Kidney glomerular epithelial cell (primary cell): Measurements from ENCODE around the gene SEPTIN1.
"Not testable (repeated sequence)": the region's sequence is repeated elsewhere in the genome, so short reads cannot be mapped to it uniquely, and the experiment has no call there.

ENCODE experiments used
- DNase-seq: peaks from one replicate; lab custom pipeline; 2025; lab: John Stamatoyannopoulos, UW

SEPTIN1 gene

DNA sequence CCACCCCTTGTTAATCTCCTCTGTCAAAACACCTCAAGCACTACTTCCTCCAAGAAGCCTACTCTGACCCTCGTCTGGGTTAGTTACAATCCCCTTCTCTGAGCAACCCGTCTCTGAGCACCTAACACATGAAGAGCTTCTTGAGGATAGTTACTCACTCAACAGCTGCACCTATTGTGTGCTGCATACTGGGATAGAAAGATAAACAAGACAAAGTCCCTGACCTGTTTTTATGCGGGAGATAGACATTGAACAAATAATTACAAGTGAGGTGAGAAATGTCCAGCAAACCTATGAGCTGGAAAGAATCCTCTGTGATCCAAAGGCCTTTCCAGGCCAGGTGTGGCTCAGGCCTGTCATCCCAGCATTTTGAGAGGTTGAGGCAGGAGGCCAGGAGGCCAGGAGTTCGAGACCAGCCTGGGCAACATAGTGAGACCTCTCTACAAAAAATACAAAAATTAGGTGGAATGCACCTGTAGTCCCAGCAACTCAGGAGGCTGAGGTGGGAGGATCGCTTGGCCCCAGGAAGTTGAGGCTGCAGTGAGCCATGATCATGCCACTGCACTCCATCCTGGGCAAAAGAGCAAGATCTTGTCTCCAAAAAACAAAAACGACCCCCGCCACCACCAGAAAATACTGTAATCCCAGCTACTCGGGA lies 19.5 kb upstream of the SEPTIN1 start:
- no peak for DNase-seq

- no peak for DNase-seq
Observed at GRCh38 chr16:30399435-30400186, 17.2 kb upstream of the SEPTIN1 start.

DNA sequence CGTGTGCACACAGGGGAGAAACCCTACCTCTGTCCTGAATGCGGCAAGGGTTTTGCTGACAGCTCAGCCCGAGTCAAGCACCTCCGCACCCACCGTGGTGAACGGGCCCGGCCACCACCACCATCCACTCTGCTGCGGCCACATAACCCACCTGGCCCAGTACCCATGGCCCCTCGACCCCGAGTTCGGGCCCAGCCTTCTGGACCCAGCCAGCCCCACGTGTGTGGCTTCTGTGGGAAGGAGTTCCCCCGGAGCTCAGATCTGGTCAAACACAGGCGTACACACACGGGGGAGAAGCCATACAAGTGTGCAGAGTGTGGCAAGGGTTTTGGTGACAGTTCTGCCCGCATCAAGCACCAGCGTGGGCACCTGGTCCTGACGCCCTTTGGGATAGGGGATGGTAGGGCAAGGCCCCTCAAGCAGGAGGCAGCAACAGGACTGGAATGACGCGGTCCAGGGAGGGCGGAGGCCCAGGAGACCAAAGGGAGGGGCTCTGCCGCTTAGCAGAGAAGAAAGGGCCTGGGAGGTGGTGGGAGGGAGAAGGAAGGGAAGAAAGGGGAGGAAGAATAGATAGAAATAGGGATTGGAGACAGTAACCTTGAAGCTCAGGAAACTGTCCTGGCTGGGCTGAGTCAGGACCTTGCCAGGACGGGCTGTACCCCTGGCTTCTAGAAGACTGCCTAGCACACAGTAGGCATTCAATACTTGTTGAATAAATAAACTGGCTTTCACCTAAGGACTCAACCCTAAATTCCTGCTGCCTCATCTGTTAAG lies 16.5 kb upstream of the SEPTIN1 start:
- no peak for DNase-seq

DNA sequence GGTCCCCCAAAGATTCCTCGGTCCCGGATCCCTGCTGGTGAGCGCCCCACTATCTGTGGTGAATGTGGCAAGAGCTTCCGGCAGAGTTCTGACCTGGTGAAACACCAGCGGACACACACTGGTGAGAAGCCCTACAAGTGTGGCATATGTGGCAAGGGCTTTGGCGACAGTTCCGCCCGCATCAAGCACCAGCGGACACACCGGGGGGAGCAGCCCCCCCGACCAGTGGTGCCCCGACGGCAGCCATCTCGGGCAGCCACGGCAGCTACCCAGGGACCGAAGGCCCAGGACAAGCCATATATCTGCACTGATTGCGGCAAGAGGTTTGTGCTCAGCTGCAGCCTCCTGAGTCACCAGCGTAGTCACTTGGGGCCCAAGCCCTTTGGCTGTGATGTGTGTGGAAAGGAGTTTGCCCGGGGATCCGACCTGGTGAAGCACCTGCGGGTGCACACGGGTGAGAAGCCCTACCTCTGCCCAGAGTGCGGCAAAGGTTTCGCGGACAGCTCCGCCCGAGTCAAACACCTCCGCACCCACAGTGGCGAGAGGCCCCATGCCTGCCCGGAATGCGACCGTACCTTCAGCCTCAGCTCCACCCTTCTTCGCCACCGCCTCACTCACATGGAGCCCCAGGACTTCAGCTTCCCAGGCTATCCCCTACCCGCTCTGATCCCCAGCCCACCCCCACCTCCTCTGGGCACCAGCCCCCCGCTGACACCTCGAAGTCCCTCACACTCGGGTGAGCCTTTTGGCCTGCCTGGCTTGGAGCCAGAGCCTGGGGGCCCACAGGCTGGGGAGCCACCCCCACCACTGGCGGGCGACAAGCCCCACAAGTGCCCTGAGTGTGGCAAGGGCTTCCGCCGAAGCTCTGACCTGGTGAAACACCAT lies 15.7 kb upstream of the SEPTIN1 start:
- no peak for DNase-seq

- no peak for DNase-seq
Observed at GRCh38 chr16:30397056-30397455, 14.7 kb upstream of the SEPTIN1 start.

DNA sequence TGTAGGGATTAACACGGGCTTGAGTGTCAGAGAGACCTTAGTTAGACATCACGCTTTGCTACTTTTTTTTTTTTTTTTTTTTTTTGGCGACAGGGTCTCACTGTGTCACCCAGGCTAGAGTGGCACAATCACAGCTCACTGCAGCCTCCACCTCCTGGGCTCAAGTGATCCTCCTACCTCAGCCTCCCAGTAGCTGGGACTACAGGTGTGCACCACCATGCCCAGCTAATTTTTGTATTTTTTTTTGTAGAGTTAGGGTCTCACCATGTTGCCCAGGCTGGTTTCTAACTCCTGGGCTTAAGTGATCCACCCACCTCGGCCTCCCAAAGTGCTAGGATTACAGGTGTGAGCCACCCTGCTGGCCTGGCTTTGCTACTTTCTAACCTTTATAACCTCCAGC lies 14.3 kb upstream of the SEPTIN1 start:
- not testable (repeated sequence) for DNase-seq

DNA sequence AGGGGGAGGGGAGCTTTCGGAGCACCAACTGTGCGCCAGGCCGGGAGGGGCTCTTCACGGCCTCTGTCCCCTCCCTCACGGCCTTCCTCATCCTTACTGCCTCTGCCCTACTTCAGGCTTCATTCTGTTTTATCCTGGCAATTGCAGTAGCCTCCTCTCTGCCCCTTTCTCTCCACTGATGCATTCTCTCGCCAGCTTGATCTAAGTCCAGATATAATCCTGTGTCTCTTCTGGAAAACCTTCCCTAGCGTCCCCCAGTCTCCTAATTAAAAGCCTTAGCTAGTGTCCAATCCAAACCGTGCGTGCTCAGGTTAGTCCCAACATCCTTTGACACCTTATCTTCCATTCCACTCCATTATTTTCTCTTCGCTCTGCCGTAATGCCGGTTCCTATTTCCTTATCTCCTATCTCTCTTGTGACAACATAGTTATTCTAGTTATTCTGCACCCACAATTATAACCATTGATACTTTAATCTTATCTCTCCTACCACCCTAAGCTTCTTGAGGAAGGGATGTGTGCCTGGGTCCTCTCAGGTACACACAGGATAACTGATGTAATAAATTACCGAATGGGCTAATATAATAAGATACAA lies 13.7 kb upstream of the SEPTIN1 start:
- DNase-seq, result peak; percentile 19

- peak; percentile 74 for DNase-seq
Observed at GRCh38 chr16:30395155-30395991, 13.0 kb upstream of the SEPTIN1 start, which contains the start of gene ZNF48. TSS of gene ZNF48 (plus strand) at chr16:30395420. CDS start at chr16:30395795, 375 bp downstream.

- peak; percentile 10 for DNase-seq
Observed at GRCh38 chr16:30394592-30395154, 12.3 kb upstream of the SEPTIN1 start.

DNA sequence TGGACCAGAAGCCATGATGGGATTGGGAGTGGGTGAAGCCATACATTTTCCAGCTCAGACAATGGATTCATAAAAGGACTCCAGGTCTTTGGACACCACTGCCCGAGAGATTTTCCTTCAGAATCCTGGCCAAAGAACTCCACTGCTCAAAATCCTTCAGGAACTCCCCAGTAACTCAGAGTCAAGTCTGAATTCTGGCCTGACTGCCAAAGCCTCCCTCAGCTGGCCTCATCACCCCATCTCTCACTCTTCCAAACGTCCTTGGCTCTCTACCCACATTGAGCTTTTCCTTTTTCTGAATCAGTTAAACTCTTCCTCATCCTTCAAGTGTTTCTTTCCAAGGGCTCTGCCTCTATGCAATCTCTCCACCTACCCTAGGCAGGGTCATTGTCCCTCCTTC lies 1.2 kb upstream of the SEPTIN1 start:
- no peak for DNase-seq

DNA sequence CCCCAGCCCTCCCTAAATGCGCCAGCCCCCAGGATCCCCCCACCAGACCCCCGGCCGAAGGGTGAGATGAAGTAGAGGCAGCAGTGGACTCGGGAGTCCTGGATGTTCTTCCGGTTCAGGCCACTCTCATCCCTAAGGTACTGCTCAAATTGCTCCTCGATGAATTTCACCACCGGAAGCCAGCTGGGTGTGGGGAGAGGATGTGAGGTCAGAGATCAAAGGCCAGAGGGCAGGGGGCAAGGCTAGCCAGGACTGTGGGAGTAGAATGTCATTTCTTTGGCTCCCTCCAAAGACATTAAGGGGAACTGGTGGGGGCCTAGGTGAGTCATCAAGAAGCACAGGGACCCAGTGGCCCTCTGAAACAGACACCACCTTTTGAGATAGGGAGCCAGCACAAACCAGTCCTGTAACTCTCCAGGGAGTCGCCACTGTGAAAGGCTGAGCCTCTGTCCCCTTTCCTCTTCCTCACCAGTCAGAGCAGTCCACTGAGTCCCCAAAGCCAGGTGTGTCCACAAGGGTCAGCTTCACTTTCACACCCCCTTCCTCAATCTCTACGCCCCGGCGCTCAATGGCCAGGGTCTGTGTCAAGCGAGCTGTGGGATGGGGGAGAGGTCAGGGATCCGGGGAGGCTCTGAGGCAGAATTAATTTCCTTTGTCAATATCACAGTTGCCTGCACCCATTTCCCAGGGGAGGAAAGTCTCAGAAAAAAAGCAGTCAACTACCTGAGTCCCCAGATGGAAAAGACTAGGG lies 895 bp downstream of the SEPTIN1 start:
- no peak for DNase-seq

DNA sequence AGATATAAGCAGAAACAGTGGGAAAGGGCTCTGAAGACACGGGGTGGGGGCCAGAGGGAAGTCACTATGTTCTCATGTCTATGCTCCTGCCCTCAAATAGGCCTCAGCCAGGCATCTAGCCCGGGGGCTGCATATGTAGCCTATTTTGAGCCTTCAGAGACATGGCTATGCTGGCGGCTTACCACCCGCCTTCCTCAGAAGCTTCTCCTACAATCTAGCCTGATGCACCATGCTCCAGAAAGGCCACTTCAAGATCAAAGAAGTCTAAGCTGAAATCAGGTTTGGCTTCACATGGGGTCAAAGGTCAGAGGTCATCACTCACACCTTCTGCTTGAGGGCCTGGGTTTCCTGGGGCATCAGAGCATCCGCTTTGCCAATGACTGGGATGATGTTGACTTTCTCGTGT lies 1.6 kb downstream of the SEPTIN1 start:
- no peak for DNase-seq

DNA sequence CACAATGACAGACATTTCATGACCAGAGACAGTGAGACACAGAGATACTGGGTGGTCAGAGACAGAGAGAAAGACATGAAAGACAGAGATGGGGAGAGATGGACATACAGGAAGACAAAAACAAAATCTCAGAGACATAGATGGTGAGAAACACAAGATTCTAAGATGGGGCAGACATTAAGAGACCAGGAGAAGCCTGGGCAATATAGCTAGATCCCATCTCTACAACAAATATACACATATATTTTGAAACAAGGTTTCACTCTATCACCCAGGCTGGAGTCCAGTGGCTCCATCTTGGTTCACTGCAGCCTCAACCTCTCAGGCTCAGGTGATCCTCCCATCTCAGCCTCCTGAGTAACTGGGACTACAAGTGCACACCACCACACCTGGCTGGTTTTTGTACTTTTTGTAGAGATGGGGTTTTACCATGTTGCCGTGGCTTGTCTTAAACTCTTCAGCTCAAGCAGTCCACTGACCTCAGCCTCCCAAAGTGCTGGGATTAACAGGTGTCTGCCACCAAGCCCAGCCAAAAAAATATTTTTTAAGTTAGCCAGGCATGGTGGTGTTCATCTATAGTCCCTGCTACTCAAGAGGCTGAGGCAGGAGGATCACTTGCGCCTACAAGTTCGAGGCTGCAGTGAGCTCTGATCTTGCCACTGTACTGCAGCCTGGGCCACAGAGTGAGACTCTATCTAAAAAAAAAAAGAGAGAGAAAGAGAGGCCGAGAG lies 2.1 kb downstream of the SEPTIN1 start:
- no peak for DNase-seq

- DNase-seq, result no peak
Observed at GRCh38 chr16:30379158-30379783, 3.1 kb downstream of the SEPTIN1 start.

- peak; percentile 90 for DNase-seq
Observed at GRCh38 chr16:30378236-30379157, 3.9 kb downstream of the SEPTIN1 start.

DNA sequence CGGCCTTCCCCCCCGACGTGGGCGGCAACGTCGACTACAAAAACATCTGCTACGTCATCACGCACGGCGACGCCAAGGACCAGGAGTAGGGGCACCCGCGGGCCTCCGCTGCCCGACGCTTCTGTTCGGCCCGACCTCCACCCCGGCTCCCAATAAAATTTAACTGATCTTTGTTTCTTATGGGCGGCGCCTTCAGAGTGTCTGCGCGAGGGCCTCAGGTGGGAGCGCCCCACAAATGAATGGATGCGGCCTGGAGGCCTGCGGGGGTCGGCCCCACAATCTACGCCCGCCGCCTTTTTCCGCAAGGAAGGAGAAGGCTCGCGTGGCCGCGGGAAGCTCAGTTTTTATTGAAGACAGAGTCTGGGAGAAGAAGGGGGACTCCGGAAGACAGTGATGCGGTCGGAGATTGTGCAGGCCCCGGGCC lies 4.5 kb downstream of the SEPTIN1 start:
- DNase-seq, result peak; percentile 74
